GM12892 (cell line): ENCODE results near the gene SETD1A.

Experiments used
- POLR2A ChIP-seq: IDR thresholded peaks from 2 replicates; pipeline ENCODE4 v1.6.1; 2011; ENCODE audit warnings: low read depth, low read length, control low read depth
- POLR2AphosphoS5 ChIP-seq: IDR thresholded peaks from 2 replicates; pipeline ENCODE4 v1.6.1; 2011; ENCODE audit warnings: low read depth, low read length, control low read depth

DNA sequence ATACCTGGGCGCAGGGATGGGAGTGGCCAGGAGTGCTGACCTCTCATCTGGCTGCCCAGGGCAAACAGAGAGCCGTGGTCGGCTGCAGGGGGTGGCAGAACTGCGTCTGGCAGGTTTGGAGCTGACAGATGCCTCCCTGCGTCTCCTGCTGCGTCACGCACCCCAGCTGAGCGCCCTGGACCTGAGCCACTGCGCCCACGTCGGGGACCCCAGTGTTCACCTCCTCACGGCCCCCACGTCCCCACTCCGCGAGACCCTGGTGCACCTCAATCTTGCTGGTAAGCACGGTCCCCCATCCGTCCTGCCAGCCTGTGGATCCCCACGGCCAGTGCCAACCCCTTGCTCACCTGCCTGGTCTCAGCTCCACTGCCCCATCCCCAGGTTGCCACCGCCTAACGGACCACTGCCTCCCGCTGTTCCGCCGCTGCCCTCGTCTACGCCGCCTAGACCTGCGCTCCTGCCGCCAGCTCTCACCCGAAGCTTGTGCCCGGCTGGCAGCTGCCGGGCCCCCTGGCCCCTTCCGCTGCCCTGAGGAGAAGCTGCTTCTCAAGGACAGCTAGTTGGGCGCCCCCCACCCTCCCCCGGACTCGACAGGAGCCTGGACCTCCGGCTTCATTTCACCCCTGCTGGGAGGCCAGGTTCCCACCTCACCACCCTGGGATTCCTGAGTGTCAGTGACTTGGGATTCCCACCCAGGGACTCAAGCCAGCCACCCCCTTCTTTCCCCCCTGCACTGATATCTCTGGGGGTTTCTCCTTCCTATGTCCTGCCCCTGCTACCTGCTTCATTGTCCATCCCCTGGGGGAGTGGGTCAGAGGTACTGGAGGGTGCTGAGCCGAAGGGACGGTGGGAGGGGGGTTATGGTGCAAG is 10.6 kb upstream of the SETD1A start:
- TF ChIP-seq POLR2A (no peak), POLR2AphosphoS5 (no peak)
